GM12878 (cell line): ENCODE data around the gene SSH2. TPM values are rescaled to one million over a fixed set of nuclear protein-coding genes. Genes with fewer than 3 reads are reported as not detected.
A peak's percentile ranks its signal among the peaks of the same experiment; 100 is the strongest.

ENCODE experiments used
- ATAC-seq: fragments of 200-7000 bp; cut with Tn5 transposase; 3 replicates; pipeline ENCODE4 v1.9.1; 2020; ENCODE audit warnings: mild to moderate bottlenecking, moderate library complexity
- BruUV-seq: library from RNA; stranded (reverse); fragments of 400-500 nt; replicated peaks from 2 replicates; lab custom pipeline; 2021; lab: Mats Ljungman, UMichigan
- CTCF ChIA-PET: fragments of 300-600 bp; sonication (Branson Sonifier 250); formaldehyde crosslinking; extraction: SDS; loops from one replicate; lab custom pipeline; 2021; ENCODE audit warnings: inconsistent platforms; lab: Yijun Ruan, JAX
- POLR2A ChIA-PET: fragments of 350-600 bp; formaldehyde crosslinking; extraction: SDS; loops from one replicate; lab custom pipeline; 2021; ENCODE audit warnings: inconsistent platforms; lab: Charles Lee
- RAD21 ChIA-PET: fragments of 300-600 bp; sonication (Branson Sonifier 250); formaldehyde crosslinking; loops from one replicate; lab custom pipeline; 2023; ENCODE audit warnings: antibody characterized with exemption; ENCODE audit not compliant: unreplicated experiment; lab: Charles Lee
- SMC1A ChIA-PET: fragments of 300-600 bp; sonication (Branson Sonifier 250); formaldehyde crosslinking; loops from one replicate; lab custom pipeline; 2023; ENCODE audit not compliant: unreplicated experiment, uncharacterized antibody; lab: Charles Lee
- DNase-seq: peaks from one replicate; pipeline ENCODE4 v3.0.0-alpha.2; 2011; ENCODE audit warnings: low read depth, low spot score
- FAIRE-seq: peaks from 3 replicates; lab custom pipeline; 2011; peaks lifted over from hg19 to GRCh38; lab: Jason Lieb, UNC
- H2AFZ ChIP-seq: 2 replicates; pipeline ENCODE4 v1.6.0; 2011; ENCODE audit warnings: low read depth, low read length, control low read depth; ENCODE audit not compliant: control insufficient read depth
- H3K27ac ChIP-seq: 2 replicates; pipeline ENCODE4 v1.5.1; 2011; ENCODE audit warnings: control low read depth; ENCODE audit not compliant: control insufficient read depth, insufficient read depth
- H3K27me3 ChIP-seq, 2 experiments: replicated peaks in 1 of 2; 2 replicates each; pipeline versions ENCODE4 v1.6.0 to v1.6.1; 2011; ENCODE audit warnings: low read length in 1 of 2; ENCODE audit not compliant: control insufficient read depth in 2 of 2, insufficient read depth in 2 of 2
- H3K36me3 ChIP-seq, 2 experiments: 2 replicates each; pipeline ENCODE4 v1.5.1; 2011; ENCODE audit warnings: low read length in 1 of 2; ENCODE audit not compliant: control insufficient read depth in 2 of 2, insufficient read depth in 2 of 2
- H3K4me1 ChIP-seq: 2 replicates; pipeline ENCODE4 v1.6.1; 2011; ENCODE audit warnings: mild to moderate bottlenecking, low read length, moderate library complexity, mixed read lengths; ENCODE audit not compliant: control insufficient read depth, insufficient read depth
- H3K4me2 ChIP-seq: 2 replicates; pipeline ENCODE4 v1.6.0; 2011; ENCODE audit warnings: control low read depth; ENCODE audit not compliant: control insufficient read depth, insufficient read depth
- H3K4me3 ChIP-seq: fragments of 200-600 bp; sonication (generic); 2 replicates; pipeline ENCODE4 v1.5.1; 2016
- H3K79me2 ChIP-seq: 2 replicates; pipeline ENCODE4 v1.6.0; 2011; ENCODE audit warnings: low read length; ENCODE audit not compliant: control insufficient read depth, insufficient read depth
- H3K9ac ChIP-seq: 2 replicates; pipeline ENCODE4 v1.8.0; 2011; ENCODE audit warnings: low read length, control low read depth, mixed read lengths; ENCODE audit not compliant: control insufficient read depth, insufficient read depth
- H3K9me3 ChIP-seq: replicated peaks from 3 replicates; pipeline ENCODE4 v1.5.1; 2011; ENCODE audit warnings: mild to moderate bottlenecking, low read length; ENCODE audit not compliant: control insufficient read depth, insufficient read depth
- H4K20me1 ChIP-seq: 2 replicates; pipeline ENCODE4 v1.6.0; 2011; ENCODE audit not compliant: control insufficient read depth, insufficient read depth
- BHLHE40 ChIP-seq, 2 experiments: fragments of 450-650 bp in 1 of 2; IDR thresholded peaks; 2 replicates each; pipeline ENCODE4 v1.6.1; 2011 to 2017; ENCODE audit warnings: low read depth in 2 of 2, borderline replicate concordance in 1 of 2, improper control_type of control experiment in 1 of 2, low read length in 1 of 2, mild to moderate bottlenecking in 1 of 2
- E2F4 ChIP-seq: IDR thresholded peaks from 2 replicates; pipeline ENCODE4 v1.6.1; 2012; ENCODE audit warnings: low read depth, low read length, improper control_type of control experiment
- E4F1 ChIP-seq: fragments of 450-650 bp; IDR thresholded peaks from 2 replicates; pipeline ENCODE4 v1.6.1; 2018; ENCODE audit warnings: borderline replicate concordance, mild to moderate bottlenecking; ENCODE audit not compliant: partially characterized antibody
- IRF4 ChIP-seq: IDR thresholded peaks from 2 replicates; pipeline ENCODE4 v1.6.1; 2011; ENCODE audit warnings: low read depth, low read length
- MLLT1 ChIP-seq: fragments of 450-650 bp; IDR thresholded peaks from 2 replicates; pipeline ENCODE4 v1.6.1; 2016; ENCODE audit warnings: mild to moderate bottlenecking
- MTA3 ChIP-seq: IDR thresholded peaks from 2 replicates; pipeline ENCODE4 v1.6.1; 2012; ENCODE audit warnings: low read length, inconsistent platforms, borderline replicate concordance
- PBX3 ChIP-seq: IDR thresholded peaks from 2 replicates; pipeline ENCODE4 v1.6.1; 2011; ENCODE audit warnings: mild to moderate bottlenecking, low read depth, low read length, moderate library complexity; ENCODE audit not compliant: insufficient replicate concordance
- PKNOX1 ChIP-seq: fragments of 450-650 bp; IDR thresholded peaks from 2 replicates; pipeline ENCODE4 v1.6.1; 2016; ENCODE audit warnings: mild to moderate bottlenecking
- POLR2AphosphoS5 ChIP-seq: IDR thresholded peaks from 2 replicates; pipeline ENCODE4 v1.6.1; 2011; ENCODE audit warnings: mild to moderate bottlenecking, low read length, inconsistent platforms
- RUNX3 ChIP-seq: IDR thresholded peaks from 2 replicates; pipeline ENCODE4 v1.6.1; 2012; ENCODE audit warnings: low read length, inconsistent platforms
- SKIL ChIP-seq: fragments of 450-650 bp; IDR thresholded peaks from 2 replicates; pipeline ENCODE4 v1.6.1; 2017; ENCODE audit warnings: mild to moderate bottlenecking, low read depth, inconsistent platforms; ENCODE audit not compliant: poor library complexity, severe bottlenecking
- WGBS: methylation state at CpG from one replicate; pipeline ENCODE4 v1.1.6; 2016; ENCODE audit warnings: low lambda C conversion rate; ENCODE audit not compliant: insufficient replicate concordance, insufficient coverage; ENCODE audit errors: missing lambda C conversion rate; 5-methylcytosine and 5-hydroxymethylcytosine counted together
- in situ Hi-C: fragments of 300-500 bp; cut with MboI; formaldehyde crosslinking; loops from 9 replicates; pipeline ENCODE4 v1.14.3; 2018; ENCODE audit warnings: mixed read lengths
- intact Hi-C: fragments of 100-400 bp; cut with micrococcal nuclease; formaldehyde crosslinking; loops from one replicate; pipeline ENCODE4 v1.14.2; 2022; ENCODE audit not compliant: unreplicated experiment
- polyA plus RNA-seq, 11 experiments: library from polyadenylated mRNA; depleted of rRNA in 4 of 11; unstranded in 6 of 11; stranded (reverse) in 5 of 11; fragments of >200 nt; fragmentation: Nextera tagmentation in 4 of 11; fragmentation: Illumina TruSeq in 1 of 11; extraction: Ambion mirVana in 4 of 11; extraction: Trizol in 1 of 11; gene quantifications; 1 replicate in 1 of 11; 2 replicates in 10 of 11; pipeline versions ENCODE4 v1.2.1 to v1.2.3, GENCODE V29; 2011 to 2016; ENCODE audit warnings: inconsistent platforms in 2 of 11, missing spikeins in 2 of 11, low read depth in 1 of 11
- total RNA-seq, 4 experiments: library from RNA; depleted of rRNA in 3 of 4; stranded (reverse); fragments of >200 nt in 3 of 4; fragmentation: Illumina TruSeq in 1 of 4; extraction: Trizol in 1 of 4; gene quantifications; 2 replicates each; pipeline versions ENCODE4 v1.2.1 to v1.2.3, GENCODE V29; 2013 to 2021

The SSH2 gene
- total and polyA plus RNA-seq, 10 of the 15 experiments (the other 5 are each of a cell fraction or from before 2014, with no cell fraction given): 9.3 to 65.9 (median 34.0) TPM

- BruUV-seq: no TSS peak
- Histone ChIP-seq H3K36me3 (peaks cover 2 to 8% of the 10 kb centered on the region in 2 experiments; a peak in 3 of 4 replicates), H2AFZ (no peak overlapping the region), H3K4me2 (peak overlapping the region; percentile 72), H4K20me1 (no peaks in the 10 kb centered on the region), H3K4me1 (peaks cover 30% of the 10 kb centered on the region; the same call in 1 of the 2 replicates), H3K9me3 (no peaks in the 10 kb centered on the region), H3K79me2 (peaks cover 73% of the 10 kb centered on the region), H3K4me3 (peak overlapping the region; percentile 88), H3K27me3 (no peaks in the 10 kb centered on the region), H3K27ac (peak overlapping the region; percentile 23), H3K9ac (no peak overlapping the region; the same call in 1 of the 2 replicates)
- TF ChIP-seq PBX3 (peak; percentile 21), BHLHE40 (IDR thresholded peaks at IDR 0.05; ENCODE audit: borderline replicate concordance in 1 of 2, low read depth in 2 of 2, low read length in 1 of 2) (peak; percentile 57 to 76), SKIL (peak; percentile 35), IRF4 (no peak), E2F4 (no peak), RUNX3 (peak; percentile 44), MTA3 (no peak), POLR2AphosphoS5 (no peak), PKNOX1 (peak; percentile 90), E4F1 (no peak), MLLT1 (peak; percentile 58; the same call in 1 of the 2 replicates)
- intact Hi-C loops: no loop called here
- POLR2A ChIA-PET: interaction anchor here (0.6 to 7.2 kb wide), 4 partner anchors 33 to 52 kb away, joined by 6 to 54 read pairs (median 12); no protein-coding TSS in a partner anchor
- CTCF ChIA-PET: interaction anchor here (0.9 to 6.1 kb wide), 12 partner anchors 10 to 166 kb away, joined by 3 to 39 read pairs (median 3); no protein-coding TSS in a partner anchor
- WGBS: 6% methylated on average over 1 of the region's 4 CpGs
- ATAC-seq (peak; percentile 9; the same call in 2 of the 3 replicates), DNase-seq (no peak), FAIRE-seq (no peak)
- SMC1A ChIA-PET: interaction anchor here (0.6 to 19.7 kb wide), 16 partner anchors 8 to 173 kb away, joined by 3 to 297 read pairs (median 4); no protein-coding TSS in a partner anchor
- in situ Hi-C loops: no loop called here
- RAD21 ChIA-PET: interaction anchor here (0.8 to 9.7 kb wide), 4 partner anchors 35 to 173 kb away, joined by 3 to 144 read pairs (median 35); partner anchors contain the start of gene SSH2
These were observed 172.2 kb downstream of the SSH2 start for GRCh38 chr17:29757788-29758187.
